Middle frontal gyrus (tissue), 1 donor: ENCODE results near the gene POLR1C.
A peak's percentile ranks its signal among the peaks of the same experiment; 100 is the strongest.
"Not testable (repeated sequence)": the region's sequence is repeated elsewhere in the genome, so short reads cannot be mapped to it uniquely, and the experiment has no call there.

Experiments used
- DNase-seq: peaks from one replicate; pipeline ENCODE4 v3.0.0-alpha.2; 2015; ENCODE audit warnings: low spot score; ENCODE audit errors: extremely low spot score

Gene POLR1C

GRCh38 chr6:43509142-43509983, 7.5 kb upstream of the POLR1C start:
- DNase-seq, result no peak

GRCh38 chr6:43509984-43510826, 6.7 kb upstream of the POLR1C start, which contains the start of gene LRRC73:
Gene LRRC73 (minus strand): TSS chr6:43510346. CDS start chr6:43509785, 561 bp downstream.
- DNase-seq, result peak; percentile 76

GRCh38 chr6:43510827-43511163, 6.1 kb upstream of the POLR1C start:
- DNase-seq, result no peak

- no peak for DNase-seq
These were observed 5.0 kb upstream of the POLR1C start for GRCh38 chr6:43511824-43512415.

- no peak for DNase-seq
These were observed 1.1 kb upstream of the POLR1C start for GRCh38 chr6:43515808-43516207.

GRCh38 chr6:43516367-43516696, 557 bp upstream of the POLR1C start:
- DNase-seq, result no peak

- no peak for DNase-seq
These were observed 842 bp downstream of the POLR1C start for GRCh38 chr6:43517505-43518357.

- DNase-seq, result no peak
These were observed 3.2 kb downstream of the POLR1C start for GRCh38 chr6:43520097-43520496.

GRCh38 chr6:43521836-43522235, 4.9 kb downstream of the POLR1C start:
- DNase-seq, result no peak

GRCh38 chr6:43522547-43523261, 5.8 kb downstream of the POLR1C start:
- no peak for DNase-seq

GRCh38 chr6:43523284-43523683, 6.4 kb downstream of the POLR1C start:
- DNase-seq, result no peak

GRCh38 chr6:43524483-43524961, 7.6 kb downstream of the POLR1C start:
- DNase-seq, result no peak

- no peak for DNase-seq
These were observed 15.3 kb downstream of the POLR1C start for GRCh38 chr6:43532201-43532600.

GRCh38 chr6:43538986-43539385, 22.1 kb downstream of the POLR1C start:
- DNase-seq, result not testable (repeated sequence)

GRCh38 chr6:43539409-43539808, 22.5 kb downstream of the POLR1C start:
- DNase-seq, result not testable (repeated sequence)

GRCh38 chr6:43540507-43540906, 23.6 kb downstream of the POLR1C start:
- no peak for DNase-seq

- DNase-seq, result no peak
These were observed 25.0 kb downstream of the POLR1C start for GRCh38 chr6:43541774-43542471.

GRCh38 chr6:43544461-43544860, 27.6 kb downstream of the POLR1C start:
- DNase-seq, result no peak

- peak; percentile 5 for DNase-seq
These were observed 30.3 kb downstream of the POLR1C start for GRCh38 chr6:43547222-43547621.

GRCh38 chr6:43557620-43558019, 40.7 kb downstream of the POLR1C start:
- DNase-seq, result not testable (repeated sequence)
